Kidney capillary endothelial cell (primary cell): ENCODE measurements around the gene RAD51AP2.
"Not testable (repeated sequence)": the region's sequence is repeated elsewhere in the genome, so short reads cannot be mapped to it uniquely, and the experiment has no call there.

Experiments
- DNase-seq: peaks from one replicate; pipeline ENCODE4 v3.0.0-alpha.2; 2018; ENCODE audit warnings: low spot score

RAD51AP2 gene

DNA sequence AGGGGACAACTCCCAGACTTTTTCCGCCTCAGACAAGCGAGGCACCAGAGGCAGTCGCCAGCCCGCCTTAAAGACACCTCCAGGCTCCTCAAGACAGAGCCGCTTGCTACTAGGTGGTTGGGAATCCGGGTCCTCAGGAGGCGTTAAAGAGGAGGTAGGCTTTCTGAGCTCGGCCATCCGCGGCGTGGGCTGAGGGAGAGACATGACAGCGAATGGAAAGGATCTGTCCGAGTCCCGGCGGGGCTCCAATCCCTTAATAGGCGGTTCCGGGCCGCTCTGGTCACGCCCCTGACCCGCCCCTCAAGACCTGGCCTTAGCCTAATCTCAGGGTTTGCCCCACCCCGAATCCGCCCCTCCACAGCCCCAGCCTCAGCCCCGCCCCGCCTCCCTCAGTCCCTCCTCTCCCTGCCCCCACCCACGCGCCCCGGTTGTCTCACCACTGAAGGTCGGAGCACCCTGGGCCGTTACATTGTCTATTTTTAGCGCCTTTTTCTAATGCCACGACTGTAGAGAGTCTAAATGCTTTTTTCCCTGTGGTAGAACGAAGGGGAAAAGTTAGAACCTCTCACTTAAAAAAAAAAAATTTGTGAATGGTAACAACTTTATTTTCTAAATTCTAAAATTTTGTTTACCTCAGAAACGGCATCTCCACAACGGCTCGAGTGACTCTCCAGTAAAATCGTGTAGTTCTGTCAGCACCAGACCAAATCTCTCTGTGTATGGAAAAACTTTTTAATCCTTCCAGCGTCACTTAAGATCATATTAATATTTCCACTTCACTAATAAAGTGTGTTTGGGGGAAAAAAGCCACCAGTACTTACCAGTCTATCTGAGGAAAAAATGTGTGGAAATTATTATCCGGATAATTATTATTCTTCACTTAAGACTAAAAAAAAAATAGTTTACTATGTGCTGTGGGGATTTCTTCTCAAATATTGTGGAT lies at the start of gene RAD51AP2:
RAD51AP2 (minus strand) TSS at position 229 of the 943 bp plus-strand sequence; CDS start at position 204, 25 bp downstream.
- DNase-seq: peak; percentile 42

DNA sequence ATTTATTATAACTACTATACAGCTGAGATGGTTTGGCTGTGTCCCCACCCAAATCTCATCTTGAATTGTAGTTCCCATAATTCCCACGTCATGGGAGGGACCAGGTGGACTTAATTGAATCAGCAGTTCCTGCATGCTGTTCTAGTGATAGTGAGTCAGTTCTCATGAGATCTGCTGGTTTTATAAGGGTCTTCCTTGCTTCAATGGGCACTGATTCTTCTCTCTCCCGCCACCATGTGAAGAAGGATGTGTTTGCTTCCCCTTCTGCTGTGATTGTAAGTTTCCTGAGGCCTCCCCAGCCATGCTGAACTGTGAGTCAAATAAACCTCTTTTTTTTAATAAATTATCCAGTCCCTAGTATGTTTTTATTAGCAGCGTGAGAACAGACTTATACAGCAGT lies 47.5 kb upstream of the RAD51AP2 start:
- DNase-seq: not testable (repeated sequence)

DNA sequence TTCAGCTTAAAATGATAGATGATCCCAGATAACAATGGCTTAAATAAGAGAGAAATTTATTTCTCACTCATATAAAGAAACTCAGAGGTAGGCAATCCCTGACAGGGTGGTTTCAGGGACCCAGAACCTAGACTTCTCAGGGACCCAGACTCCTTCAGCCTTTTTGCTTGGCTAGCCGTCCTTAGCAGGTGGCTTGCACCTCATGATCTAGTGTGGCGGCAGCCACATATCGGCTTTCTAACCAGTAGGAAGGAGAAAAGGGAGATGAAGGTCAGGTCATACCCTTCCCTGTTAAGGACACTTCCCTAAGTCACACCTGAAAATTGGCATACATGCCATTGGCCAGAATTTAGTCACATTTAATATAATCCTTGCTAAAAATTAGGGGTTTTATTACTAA lies 40.6 kb upstream of the RAD51AP2 start:
- no peak for DNase-seq

DNA sequence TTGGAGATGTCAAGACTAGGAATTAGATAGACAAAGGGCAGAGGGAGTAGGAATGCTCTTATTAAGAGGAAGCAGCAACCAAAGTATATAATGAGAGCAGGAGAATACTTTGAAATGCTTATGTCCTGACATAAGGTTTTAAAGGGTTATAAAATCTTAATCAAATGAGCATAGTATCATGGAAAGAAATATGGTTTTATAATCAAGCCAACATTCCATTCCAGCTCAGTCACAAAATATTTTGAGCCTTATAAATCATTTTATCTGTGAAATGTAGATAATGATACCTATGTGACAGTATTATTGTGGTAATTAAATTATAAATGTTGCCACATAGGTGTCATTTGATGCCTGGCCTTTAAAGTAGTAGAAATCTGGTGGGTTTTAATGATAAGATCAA lies 39.8 kb upstream of the RAD51AP2 start:
- no peak for DNase-seq

DNA sequence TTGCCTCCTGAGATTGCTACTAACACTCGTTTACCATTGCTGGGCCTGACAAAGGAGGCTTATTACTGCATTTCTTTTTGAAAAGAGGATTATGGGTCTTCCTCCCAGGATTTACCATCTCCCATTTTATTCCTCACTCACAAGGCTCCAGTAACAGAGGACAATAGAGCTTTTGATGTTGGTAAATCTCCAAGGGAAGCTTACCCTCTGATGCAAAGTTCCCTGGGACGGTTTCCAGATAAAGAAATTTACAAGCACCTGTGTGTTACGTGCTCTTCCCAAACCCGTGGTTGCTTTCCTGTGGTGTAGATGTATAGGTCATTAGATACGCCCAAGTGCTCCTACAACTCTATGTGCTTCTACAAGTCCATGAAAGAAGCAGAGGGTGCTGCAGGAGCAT lies 39.4 kb upstream of the RAD51AP2 start:
- DNase-seq: no peak

DNA sequence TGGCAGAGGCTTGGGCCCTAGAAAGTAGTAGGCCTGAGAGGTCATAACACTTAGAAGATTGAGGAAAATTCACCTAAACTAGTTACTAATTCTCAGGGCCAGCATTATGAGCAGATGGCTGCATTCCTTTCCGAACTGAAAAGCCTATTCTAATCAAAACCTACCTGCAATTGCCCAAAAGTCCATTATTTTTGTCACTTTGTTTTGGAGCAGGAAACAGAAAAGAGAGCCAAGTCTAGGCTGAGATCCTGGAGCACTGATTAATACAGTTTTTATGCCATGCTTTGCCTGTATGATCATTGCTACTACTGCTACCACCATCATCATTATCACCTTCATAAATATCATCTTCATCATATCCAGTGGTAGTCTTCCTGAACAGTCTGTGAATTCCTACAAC lies 36.9 kb upstream of the RAD51AP2 start:
- no peak for DNase-seq

DNA sequence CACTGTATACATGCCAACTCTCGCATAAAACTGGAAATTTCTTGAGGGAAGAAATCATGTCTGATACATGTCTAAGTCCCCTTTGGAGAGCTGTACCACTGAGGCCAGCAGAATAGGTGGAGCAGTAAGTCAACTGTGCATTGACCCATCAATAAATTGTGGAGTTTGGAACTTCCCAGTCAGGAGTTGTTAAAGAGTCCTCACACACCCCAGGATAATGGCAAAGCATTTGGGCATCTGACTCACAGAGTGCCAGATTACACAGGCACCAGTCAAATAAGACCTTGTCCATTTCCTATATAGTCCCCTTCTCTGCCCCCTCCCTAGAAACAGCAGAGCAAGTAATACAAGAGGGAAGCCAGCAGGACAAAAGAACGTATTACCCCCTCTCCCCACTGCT lies 32.7 kb upstream of the RAD51AP2 start:
- no peak for DNase-seq

DNA sequence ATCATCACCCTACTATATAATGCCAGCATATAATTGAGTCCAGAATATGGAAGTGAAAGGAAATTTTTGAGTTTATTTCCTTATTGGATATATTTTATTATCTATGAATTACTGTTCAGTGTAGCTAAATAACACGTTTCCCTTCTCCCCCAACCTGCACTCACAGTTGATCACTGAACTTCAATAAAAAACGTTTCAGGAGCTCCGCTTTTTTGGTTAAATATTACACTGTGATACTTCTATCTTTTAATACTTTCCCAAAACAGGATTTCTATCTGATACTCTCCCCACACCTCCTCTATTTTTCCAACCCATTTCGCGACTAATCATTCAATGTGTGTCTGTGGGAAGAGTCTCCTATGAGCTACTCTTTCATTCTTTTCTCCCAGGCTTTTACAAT lies 29.5 kb upstream of the RAD51AP2 start:
- no peak for DNase-seq

DNA sequence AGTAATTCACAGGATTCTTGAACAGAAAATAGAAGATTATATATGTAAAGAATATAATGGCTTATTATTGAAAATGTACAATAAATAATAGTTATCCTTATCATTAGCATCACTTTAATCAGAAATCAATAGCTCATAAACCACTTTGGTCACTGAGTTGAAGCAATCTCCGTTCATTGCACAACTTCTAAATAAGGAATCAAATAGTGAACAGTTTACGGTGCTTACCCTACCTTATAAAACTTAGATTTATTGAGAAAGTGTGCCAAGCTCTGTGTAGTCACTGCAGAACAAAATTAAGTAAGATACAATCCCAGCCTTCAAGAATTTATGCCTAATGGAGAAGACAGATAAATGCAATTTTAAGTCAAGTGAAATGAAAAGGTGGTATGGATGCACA lies 29.0 kb upstream of the RAD51AP2 start:
- no peak for DNase-seq

DNA sequence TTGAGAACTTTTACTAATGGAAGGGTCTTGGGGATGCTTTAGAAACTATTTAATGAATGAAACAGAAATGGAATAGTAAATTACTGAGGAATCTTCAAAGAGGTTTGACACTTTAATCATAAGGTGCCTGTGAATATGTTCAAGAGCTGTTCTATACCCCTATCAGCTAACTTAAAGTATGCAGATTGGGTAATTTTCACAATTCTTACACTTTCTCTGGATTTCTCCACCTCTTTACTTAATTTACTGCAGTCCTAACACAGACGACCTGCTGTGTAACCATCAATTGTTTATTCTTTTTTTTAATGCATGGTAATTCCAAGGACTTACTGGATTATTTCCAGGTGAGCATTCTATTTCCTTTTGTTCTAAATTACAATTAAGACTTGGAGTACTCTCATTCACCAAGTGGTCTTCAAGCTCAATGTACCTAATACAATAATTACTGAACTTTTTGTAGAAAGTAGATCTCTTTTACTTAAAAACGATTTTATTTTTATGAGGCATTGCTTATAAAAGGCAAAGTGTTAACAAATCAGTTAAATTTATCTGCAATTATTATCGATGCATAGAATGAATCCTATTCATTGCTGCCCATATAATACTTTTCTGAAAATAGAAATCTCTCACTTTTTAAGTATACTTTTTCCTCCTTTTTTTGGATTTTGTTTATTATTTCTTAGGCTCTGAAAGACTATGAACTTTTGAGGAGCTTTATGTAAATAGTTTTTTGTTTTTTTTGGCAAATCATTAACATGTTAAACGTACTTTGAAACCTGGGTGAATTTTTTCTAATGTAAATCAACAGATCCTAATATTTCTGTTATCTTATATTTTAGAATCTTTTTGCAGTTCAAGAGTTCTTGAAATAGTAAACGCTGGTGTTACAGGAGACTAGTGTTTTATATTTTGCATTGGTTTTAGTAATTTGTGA lies 27.7 kb upstream of the RAD51AP2 start:
- no peak for DNase-seq

DNA sequence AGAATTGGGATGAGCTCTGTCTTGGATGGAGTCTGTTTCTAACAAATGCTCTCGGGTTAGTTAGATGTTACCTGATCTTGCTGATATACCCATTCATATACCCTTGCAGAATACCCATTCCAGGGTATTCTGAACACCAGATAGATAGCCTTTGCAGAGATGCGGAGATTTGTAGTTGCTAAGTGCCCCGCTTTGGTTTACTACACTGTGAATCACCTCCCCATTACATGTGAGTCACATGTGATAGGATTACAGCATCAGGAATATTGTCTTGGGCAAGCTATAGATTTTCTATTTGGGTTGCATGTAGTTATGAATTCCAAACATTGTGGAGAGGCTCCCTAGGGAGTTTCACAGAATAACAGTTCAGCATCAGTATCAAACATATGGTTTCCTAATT lies 26.0 kb upstream of the RAD51AP2 start:
- no peak for DNase-seq

DNA sequence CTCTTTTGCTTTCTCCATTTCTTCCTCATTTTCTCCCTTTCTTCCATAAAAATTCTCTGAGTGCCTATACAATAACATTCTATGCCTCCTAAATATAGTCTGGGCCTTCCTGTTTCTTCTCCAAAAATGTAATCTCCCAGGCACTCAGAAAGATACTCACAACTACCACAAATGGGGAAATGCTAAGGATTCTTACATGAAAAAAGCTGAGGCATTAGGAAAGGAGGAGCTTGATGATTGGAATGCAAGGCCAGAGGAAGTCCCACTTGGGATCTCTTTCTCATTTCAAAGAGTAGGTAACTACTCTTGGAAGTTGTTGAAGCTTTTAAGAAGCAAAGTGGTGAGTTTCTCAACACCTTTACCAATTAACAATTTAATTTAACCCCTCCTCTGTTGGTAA lies 25.6 kb upstream of the RAD51AP2 start:
- no peak for DNase-seq

DNA sequence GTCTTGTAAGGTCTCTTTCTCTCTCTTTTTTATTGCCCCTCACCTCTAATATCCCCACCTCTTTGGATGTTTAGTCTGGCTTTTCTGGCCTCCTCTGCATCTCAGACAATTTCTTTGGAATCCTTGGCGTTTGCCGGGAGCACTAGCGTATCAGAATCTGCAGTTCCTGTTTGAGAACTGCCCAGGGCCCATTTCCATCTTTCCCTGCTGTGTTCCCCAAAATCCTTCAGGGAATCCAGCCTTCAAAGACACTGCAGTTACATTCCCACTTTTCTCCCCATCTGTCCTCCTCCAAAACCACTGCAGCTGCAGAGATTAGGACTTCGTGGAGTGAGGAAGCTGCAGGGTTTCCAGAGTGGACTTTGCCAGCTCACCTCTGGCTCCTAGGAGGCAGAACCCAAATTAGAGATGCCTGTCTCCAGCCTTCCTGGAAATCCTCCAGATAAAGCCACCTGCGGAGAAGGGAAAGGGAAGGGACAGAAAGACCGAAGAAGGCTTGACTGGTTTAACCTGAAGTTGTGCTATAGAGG lies 25.0 kb upstream of the RAD51AP2 start:
- no peak for DNase-seq

DNA sequence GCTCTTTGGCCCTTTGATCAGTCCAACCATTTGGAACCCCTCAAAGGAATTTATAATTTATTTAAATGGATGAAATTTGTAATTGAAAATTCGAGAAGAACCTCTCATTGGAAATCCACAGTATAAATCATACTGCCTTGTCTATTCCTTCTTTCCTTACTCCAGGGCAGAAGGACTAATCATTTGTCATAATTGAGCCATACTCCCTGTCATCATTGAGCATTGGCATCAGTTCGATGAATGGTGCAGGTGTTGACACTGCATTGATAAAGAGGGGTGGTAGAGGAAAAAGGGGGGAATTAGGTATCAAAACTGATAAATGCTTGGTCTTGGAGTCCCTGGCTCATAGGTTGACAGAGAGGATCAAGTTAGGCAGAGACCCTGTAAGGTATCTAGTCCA lies 24.2 kb upstream of the RAD51AP2 start:
- no peak for DNase-seq

DNA sequence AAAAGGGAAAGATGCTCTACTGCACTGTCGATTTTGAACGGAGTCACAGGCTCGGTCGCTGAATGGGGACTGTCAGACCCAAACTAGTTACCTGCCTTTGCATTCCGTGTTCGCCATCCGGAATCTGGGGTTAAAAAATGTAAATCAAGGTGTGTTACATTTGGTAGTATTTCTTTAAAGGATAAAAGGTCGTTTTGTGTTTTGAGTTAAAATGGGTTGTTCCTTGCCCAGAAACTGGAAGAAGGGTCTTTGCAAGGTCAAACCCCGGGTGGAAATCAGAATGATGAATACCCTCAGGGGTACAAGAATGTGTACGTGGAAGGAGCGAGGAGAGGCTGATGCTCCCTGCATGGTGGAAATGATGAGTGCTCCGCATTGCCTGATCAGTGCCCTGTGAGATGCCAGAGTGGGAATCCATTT lies 23.3 kb upstream of the RAD51AP2 start:
- DNase-seq: no peak

DNA sequence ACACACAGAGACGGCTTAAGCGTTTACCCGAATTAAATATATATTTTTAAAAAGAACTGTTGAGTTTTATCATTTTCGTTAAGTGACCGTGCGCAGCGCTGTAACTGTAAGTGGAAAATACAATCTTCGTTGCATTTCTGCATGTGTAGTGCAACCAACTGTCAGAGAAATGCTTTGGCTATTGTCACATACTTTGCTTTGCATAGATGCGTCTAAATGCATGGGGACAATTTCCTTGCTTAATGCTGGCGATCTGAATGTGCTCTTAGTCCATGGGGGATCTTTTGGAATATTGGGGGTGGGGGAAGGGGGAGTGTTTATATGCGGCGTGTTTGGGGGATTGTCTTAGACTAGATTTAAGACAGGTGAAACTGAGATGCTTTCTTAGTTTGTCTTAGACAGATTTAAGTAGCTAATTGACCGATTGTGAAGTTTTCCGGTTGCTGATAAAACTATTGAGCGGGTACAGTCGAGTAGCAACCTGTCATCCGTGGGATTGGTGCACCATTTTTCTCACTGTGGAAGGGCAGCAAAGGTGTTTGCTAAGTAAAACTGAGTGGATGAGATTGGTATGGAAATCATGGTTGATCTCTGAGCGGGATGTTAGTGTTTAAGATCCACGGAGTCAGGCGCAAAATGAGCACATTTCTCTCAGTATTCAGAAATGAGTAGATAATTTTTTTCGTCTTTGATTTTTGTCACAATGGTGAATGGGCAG lies 22.7 kb upstream of the RAD51AP2 start:
- no peak for DNase-seq

DNA sequence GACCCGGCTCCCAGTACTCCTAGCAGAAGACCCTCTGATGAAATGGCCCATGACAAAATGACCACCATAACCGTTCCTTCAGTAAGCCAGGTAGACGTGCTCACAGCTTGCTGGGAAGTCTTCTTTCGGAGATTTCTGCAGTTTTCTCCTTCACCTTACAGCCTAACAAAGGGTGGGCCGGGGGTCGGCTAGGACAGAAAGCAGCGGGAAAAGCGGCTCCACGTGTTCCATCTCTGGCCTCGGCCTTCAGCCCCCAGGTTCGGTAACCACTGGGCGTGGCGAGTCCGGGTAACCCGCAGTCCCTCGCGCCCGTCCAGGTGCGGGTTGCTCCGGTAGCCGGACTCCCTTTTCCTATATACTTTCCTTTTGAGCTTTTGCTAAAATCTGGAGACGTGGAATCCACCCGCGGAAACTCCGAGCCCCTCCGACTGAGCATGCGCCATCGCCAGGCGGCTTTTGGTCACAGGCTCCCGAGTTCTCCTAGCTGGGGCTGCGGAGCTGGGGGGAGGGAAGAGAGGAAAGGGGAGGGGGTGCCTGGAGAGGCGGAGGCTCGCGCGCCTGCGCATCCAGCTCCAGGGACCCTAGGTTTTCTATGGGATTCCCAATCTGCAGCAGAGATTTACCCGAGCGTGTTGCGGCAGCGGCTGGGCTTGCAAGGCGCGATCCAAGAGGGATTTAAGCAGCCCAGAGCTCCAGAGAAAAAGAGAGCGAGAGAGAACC lies 22.0 kb upstream of the RAD51AP2 start, which contains the start of gene VSNL1:
VSNL1 (plus strand) TSS at position 604 of the 720 bp plus-strand sequence. CDS start 51,379 bp downstream, outside the sequence.
- DNase-seq: peak; percentile 47

DNA sequence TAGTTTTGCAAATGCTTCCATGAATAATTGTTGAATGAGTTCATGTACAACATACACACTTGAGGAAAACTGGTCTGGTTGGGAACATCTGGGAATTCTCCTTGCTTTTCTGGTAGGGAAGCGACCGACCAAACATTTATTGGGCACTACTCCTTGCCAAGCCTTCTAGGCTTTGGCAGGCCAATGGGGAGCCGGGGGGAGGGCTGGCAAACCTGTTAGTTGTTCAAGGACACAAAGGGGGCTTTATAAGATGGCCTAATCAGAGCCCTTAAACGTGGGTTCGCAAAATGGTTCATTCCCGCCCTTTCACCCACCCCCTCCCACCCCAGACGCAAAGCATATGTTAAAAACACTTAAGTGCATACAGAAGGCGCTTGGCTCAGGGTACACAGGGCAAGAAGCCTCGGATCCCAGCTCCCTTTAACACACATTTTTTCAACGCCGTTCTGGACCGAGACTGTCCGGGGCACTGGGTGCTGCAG lies 21.4 kb upstream of the RAD51AP2 start:
- DNase-seq: no peak

DNA sequence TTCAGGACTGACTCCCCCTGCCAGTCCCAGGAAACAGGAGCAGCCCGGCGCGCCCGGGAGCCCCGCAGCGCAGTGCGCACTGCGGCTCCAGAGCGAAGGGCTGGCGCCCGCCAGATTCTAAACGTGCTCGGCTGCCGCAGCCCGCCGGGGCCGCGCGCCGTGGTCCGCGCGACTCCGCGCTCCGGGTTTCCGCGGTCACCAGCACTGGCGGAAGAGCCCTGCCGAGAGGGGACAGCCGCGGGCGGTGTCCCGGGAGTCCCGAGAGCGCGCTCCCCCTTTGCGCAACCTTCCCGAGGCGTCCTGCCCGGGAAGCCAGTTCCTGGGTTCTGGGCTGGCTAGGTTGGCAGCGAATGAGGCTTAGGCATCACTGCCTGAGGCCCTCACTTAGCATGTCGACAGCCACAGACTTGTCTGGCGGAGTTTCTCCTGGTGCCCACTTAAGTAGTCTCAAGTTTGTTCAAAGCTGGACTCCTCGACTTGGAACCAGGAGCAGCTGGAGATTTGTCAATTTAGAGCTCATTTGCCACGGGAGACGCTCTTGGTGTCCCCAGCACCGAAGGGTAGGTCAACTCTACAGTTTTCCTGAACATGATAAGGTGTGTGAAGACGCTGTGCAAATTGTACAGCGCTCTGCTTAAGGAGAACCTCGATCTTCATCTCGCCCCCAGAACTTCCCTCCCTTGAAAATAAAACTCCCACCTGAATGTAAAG lies 20.8 kb upstream of the RAD51AP2 start:
- peak; percentile 51 for DNase-seq
